NCI-H748 (cell line): ENCODE results near the gene SNAPIN.
"Not testable (repeated sequence)": the region's sequence is repeated elsewhere in the genome, so short reads cannot be mapped to it uniquely, and the experiment has no call there.

Experiments used
- DNase-seq: peaks from one replicate; lab custom pipeline; 2025; ENCODE audit not compliant: unreplicated experiment; lab: John Stamatoyannopoulos, UW

Gene SNAPIN

DNA sequence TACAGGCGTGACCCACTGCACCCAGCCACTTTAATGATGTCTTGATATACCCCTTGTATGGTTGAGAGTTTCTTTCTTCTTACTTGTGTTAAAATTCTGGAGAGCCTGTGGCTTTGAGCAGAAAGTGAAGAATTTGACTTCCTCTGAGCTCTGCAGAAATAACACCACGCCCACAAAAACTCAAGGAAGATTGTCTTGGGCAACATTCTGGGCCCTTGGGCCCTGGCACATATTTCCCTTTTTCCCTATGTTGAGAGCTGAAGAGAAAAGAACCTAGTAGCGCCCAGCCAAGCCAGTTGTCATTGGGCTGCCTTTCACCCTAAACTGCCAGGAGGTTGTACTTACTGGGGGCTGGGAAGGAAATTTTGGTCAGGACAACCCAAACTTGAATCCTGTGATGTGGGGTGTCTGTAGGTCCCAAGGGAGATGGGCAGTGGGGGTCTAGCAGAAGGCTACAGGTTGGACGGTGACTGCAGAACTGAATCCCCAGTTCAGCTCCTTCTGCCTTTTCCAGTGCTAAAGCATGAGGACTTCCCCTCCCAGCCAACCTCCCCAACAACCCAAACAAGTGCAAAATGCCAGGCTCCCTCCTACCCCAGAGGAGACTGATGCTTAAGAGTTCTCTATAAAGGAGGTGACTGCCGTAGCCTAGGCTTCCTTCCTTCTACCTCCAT, 11.7 kb upstream of the SNAPIN start:
- no peak for DNase-seq

DNA sequence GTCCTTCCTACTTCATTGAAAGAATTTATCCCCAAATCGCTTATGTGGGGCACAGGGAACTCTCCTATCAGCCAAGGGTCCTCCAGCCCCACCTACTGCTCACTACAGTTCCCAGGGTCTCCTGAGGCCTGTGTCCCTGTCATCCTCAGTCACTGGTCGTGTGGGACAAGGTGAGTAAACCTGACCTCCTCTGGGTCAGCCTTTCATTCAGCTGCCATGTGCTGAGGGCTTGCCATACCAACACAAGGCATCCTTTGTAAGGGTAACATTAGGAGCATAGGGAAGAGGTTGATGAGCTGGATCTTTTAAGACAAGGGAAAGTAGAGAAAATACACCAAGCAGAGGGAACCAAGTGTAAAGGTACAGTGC, 11.2 kb upstream of the SNAPIN start:
- no peak for DNase-seq

DNA sequence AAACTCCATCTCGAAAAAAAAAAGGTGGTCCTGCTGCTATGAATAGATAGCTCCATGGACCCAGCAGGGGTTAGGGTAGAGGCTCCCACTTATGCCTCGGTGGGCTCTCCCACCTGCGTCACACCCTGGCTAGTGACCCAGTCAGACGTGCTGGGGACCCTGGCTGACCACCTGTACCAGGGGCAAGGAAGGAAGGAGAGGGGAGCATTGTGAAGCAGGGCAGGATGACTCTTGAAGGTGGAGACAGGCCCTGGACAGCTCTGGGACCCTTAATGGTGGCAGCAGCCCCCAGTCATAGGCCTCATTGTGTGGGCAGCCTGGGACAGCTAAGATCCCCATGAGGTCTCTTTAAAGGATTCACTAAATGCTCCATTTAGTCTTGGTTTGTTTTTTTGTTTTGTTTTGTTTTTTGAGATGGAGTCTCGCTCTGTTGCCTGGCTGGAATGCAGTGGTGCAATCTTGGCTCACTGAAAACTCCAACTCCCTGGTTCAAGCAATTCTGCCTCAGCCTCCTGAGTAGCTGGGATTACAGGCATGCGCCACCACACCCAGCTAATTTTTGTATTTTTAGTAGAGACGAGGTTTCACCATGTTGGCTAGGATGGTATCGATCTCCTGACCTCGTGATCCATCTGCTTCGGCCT, 10.4 kb upstream of the SNAPIN start:
- DNase-seq = no peak

DNA sequence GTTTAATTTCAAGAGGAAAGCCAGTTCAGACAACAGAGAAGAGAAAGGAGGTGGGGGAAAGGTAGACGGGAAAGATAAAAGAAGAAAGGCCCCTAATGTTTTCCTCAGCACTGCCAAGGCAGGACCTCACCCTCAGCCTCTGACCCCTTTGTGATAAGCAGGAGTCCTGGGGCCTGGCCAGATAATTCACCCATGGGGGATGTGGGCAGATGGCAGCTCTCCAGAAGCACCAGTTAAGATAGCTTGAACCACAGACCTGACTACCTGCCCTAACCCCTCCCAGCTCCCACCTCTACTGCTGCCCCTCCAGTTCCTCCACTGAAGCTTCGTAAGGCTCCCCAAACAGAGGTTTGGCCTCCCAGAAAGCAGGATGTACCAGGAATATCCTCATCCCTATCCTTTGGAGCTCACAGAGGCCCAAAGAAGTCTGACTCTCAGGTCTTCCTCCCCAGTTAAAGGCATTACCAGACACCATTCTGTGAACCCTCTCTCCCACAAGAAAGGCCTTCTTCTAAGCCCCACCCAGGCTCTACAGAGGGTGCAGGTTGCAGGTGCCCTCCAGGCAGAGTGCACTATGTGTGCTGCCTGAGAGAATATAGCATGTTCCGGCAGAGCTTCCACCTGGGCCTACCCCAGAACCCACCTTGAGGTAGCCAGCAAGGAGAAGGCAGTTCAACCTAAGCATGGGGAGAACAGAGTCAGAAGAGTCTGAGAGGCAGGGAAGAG, 9.2 kb upstream of the SNAPIN start:
- DNase-seq = no peak

DNA sequence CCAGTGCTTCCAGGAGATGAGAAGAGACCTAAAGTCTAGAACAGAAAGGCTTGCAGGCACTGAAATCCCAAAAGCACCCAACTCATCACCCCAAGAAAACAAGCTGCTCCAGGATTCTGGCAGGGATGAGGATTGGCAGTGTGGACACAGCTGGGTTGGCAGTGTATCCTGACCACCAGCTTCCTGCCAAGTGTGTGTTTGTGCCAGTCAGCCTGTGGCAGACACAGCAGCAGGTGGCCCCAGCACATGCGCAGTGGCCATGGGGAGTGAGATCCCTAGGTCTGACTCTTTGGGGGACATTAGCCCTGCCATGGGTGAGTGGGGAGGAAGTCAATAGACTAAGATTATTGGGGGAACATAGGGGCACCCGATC, 8.7 kb upstream of the SNAPIN start:
- no peak for DNase-seq

DNA sequence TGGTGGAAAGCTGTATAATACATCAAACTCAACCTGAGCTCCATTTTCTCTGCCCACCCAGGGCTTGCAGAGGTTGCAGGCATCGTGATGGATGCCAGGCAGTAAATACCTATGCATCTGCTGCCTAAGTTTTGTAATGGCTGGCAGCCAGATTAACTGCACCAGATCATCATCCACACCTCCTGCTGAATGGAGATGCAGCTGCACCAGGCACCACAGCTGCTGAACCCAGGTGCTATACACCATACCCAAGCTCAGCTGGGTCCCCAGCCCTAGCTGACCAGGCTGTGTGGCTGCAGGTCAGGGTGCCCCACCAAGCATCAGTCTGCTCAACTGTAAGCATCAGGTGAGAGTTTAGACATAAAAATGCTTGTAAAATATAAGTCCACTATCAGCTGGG, 6.7 kb upstream of the SNAPIN start:
- DNase-seq = no peak

DNA sequence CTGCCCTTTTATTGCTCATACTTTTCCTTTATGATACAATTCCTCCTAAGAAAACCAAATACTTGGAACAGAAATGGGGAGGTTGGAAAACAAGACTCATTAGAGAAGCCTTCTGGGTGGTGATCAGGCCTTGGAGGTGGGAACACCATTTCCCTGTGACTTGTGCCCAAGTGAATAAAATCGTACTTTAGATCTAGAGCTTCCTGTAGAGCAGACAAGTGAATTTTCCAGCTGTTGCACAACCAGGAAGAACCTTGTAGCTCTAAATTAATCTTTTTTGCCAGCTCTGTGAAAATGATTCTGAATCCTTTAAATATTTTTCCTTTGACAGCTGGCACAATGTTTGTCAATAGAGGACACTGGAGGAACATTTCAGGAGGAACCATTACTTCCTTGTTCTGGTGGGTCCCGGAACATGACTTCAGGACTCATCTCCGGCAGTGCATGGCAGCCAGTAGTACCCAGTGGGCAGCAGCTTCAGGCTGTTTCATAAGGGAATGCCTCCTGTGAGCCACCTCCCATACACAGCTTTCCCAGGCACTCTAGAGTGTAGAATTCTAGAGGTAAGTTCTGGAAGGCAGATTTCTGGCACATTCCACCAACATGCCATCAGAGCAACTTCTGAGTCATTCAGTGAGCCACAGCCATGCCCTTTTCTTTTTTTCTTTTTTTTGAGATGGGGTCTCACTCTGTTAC, 5.5 kb upstream of the SNAPIN start:
- no peak for DNase-seq

DNA sequence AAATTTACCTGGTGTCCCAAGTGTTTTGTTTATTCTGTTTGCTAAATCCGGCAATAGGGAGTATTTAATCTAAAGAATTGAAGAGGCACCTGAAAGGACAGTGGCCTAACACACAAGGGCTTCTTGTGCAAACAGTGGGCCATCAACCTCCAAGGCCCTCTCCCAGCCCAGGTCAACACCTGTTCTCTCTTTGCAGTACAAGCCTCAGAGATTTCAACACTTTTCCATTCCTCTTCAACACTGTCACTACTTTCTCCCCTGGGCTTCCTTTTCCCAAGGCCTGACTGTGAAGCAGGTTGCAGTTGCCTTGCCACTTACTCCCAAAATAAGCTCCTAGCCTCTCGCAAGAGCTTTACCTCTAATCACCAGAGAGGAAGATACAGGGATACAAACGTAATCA, 3.2 kb upstream of the SNAPIN start:
- no peak for DNase-seq

DNA sequence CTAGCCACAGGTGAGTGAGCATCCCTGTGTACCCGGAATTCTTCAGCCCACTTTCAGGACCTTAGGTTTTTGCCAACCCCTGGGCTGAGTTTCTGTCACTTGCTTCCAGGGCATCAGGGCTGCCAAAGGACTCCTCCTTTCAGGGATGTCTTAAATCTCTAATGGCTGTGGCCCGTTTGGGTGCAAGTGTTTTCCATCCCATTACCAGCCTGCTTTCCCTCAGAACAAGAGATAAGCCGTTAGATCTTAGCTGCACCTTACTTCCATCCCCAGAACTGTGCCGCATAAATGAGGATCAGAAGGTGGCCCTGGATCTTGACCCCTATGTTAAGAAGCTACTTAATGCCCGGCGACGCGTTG, 652 bp downstream of the SNAPIN start:
- no peak for DNase-seq

DNA sequence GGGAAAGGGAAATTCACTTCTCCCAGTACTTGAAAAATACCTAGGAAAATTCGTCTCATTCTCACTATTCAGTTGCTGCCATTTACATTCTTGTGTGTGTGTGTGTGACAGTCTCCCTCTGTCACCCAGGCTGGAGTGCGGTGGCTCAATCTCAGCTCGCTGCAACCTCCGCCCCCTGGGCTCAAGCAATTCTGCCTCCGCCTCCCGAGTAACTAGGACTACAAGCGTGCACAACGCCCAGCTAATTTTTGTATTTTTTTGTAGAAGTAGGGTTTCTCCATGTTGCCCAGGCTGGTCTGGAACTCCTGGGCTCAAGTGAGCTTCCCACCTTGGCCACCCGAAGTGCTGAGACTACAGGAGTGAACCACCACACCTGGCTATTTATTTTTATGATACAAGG, 1.2 kb downstream of the SNAPIN start:
- DNase-seq = no peak

DNA sequence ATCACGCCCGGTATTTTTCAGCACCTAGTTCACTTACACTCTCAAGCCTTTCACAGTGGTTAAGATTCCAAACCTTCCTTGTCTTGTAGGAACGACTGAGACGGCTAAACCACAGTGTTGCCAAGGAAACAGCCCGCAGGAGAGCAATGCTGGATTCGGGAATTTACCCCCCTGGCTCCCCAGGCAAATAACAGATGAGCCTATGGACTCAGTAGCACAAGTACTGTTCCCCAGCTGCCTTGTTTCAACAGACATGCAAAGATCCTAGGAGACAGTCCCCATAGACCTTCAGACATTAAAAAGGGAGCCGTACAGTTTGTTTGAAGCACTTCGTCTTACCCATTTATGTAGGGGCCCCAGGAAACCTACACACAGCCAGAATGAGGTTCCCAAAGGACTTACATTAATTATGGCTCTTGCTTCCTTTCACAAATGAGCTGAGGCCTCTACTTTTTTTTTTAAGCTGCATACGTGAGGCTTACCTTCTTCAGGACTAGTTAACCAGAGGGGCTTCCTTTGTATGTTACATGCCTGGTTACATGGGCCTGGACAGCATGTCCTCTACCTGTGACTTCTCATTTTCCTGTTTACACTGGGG, 2.7 kb downstream of the SNAPIN start:
- no peak for DNase-seq

DNA sequence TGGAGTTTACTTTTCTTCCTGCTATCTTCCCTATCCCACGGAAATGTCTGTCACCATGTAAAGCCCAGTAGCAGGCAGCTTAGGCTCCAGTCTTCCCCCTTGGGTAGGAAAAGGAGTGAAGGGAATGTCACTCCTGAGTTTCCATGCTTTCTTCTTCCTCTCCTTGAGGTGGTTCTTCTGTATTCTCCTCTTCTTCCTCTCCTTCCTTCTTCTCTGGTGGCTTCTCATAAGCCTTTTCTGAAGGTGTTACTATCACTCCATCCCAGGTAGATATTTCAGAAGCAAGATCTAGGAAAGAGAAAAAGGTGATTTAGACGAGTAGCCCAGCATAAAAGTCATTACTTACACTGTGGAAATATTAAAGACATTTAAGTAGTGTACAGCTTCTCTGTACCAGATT, 3.8 kb downstream of the SNAPIN start:
- no peak for DNase-seq

DNA sequence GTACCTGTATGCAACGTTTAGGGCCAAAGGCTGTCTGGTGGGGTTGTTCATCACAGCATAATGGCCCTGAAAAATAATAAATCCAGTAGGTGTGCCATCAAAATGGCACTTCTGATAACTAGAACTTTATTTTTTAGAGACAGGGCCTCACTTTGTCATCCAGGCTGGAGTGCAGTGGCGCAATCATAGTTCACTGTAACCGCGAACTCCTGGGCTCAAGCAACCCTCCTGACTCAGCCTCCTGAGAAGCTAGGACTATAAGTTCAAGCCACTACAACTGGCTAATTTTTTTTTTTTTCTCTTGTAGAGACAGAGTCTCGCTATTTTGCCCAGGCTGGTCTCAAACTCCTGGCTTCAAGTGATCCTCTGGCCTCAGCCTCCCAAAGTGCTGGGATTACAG, 4.7 kb downstream of the SNAPIN start:
- no peak for DNase-seq

DNA sequence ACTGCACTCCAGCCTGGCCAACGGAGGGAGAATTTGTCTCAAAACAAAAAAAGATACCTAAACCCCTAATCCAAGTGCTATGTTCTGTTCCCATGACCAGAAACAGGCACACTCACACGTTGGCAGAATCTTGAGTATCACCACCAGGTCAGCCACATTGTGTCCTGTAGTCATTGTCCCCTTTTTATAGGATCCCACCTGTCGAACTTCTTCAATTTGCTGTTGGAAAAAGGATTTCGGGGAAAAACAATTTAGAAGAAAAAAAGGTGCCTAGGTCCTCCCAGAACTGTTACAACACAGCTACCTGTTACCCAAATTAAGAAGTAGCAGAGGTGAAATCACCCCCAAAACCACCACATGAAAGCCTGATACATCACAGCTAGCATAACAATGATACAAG, 8.9 kb downstream of the SNAPIN start:
- DNase-seq = no peak

DNA sequence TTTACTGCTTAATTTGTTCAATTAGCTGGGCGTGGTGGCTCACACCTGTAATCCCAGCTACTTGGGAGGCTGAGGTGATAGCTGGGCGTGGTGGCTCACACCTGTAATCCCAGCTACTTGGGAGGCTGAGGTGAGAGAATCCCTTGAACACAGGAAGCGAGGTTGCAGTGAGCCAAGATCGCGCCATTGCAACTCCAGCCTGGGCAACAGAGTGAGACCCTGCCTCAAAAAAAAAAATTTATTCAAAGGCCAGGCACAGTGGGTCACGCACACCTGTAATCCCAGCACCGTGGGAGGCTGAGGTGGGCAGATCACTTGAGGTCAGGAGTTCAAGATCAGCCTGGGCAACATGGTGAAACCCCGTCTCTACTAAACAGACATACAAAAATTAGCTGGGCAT, 10.2 kb downstream of the SNAPIN start:
- DNase-seq = not testable (repeated sequence)

DNA sequence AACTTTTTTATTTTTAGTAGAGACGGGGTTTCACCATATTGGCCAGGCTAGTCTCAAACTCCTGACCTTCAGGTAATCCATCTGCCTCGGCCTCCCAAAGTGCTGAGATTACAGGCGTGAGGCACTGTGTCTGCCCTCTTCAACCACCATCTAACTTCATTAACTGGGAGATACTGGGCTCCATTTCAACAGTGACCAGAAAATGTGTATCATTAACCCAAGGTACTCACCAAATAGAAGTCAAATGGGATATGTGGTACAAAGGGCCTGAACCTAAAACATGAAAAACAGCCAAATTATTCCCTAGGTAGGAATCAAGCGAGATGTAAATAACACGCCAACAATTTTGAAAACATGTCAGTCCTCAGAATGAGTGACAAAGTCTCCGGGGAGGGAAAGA, 11.1 kb downstream of the SNAPIN start:
- DNase-seq = no peak

DNA sequence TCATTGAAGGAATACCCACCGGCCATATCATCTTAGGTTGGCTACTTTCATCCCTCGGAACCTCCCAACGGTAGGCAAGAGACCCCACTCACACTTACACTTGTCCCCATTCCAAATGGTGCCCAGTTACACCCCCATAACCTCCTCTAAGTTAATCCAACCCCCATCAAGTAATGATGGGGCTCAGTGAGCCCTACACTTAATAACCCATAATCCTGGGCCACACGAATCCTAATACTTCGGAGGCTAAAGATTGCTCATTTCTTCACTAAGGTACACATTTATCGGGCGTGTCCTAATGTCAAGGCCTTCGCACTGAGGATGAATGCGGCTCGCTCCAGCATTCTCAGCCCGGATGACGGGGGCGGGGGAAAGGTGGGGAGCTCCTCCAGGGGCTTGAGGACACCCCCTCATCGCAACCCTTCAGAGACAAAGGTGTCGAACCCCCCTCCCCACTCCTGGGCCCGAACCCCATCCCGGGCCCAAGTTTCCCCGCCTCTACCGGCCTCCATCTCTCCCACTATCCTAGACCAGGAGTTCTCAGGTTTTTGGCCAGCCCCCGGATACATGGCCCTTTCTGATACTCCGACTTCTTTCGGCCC, 11.9 kb downstream of the SNAPIN start:
- DNase-seq = peak; percentile 34

DNA sequence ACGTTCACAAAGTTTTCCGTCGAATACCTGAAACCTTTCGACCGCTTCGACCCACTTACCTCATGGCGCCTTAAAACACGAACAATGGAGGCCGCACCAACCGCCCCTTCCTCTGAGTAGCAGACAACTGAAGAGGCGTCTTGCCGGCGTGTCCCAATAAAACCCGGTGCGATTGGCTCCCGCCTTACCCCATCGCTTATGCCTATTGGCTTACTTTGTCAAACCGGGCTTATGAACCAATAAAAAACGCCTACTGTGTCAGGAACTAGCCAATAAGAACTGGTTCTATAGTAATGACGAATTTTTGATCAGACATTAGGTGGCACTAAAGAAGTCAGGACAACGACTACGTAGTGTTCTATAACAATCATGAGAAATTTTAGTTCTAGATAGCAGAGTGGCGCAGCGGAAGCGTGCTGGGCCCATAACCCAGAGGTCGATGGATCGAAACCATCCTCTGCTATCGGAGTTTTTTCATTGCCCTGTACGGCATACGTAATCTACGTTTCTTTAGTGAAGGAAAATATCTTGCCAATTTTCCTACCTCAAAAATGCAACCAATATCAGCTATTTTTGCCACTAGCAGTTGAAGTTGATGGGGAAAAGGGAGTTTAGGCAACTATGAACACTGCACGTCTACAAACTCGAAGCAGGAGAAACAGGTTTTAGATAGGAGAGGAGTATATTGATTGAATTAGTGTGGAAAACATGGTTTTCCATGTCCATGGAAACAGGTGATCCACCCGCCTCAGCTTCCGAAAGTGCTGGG, 12.5 kb downstream of the SNAPIN start, which contains the start of gene ILF2:
Gene ILF2 (minus strand): TSS at position 135 of the 769 bp plus-strand sequence. CDS start 71 bp downstream, at position 64.
- peak; percentile 100 for DNase-seq

DNA sequence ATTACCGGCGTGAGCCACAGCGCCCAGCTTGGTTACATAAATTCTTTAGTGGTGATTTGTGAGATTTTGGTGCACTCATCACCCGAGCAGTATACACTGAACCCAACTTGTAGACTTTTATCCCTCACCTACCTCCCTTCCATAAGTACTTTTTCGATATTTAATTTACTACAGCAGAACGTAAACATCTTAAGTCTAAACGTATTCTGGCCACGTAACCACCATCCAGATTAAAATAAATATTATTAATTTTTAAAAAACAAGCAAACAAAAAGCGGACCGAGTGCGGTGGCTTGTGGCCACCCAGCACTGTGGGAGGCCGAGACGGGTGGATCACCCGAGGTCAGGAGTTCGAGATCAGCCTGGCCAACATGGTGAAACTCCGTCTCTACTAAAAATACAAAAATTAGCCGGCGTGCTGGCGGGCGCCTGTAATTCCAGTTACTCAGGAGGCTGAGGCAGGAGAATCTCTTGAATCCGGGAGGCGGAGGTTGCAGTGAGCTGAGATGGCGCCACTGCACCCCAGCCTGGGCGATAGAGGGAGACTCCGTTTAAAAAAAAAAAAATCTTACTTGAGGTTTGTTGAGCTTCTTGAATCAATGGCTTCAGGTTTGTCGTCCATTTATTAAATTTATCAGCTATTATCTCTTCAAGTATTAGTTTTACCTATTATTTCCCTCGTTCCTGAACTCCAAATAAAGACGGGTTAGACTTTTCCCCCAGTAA, 13.3 kb downstream of the SNAPIN start:
- DNase-seq = peak; percentile 73

DNA sequence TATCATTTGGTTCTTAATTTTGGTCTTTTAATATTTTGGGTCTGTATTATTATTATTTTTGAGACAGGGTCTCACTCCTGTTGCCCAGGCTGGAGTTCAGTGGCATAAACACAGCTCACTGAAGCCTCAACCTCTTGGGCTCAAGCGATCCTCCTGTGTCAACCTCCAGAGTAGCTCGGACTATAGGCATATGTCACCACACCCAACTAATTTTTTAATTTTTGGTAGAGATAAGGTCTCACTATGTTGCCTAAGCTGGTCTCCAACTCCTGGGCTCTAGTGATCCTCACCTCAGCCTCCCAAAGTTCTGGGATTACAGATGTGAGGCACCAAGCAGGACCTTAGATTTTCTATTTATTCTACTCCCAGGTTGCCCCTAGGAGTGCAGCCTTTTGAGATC, 15.0 kb downstream of the SNAPIN start:
- no peak for DNase-seq
